Frontal cortex (tissue), 4 donors: Measurements from ENCODE around the gene SLC38A3. TPM values are rescaled to one million over a fixed set of nuclear protein-coding genes. Genes with fewer than 3 reads are reported as not detected.

Experiments used
- DNase-seq, 2 donors: peaks; one replicate each; pipeline ENCODE4 v3.0.0; 2012; ENCODE audit warnings: low spot score in 2 of 2
- FAIRE-seq: peaks from 2 replicates; lab custom pipeline; 2012; peaks lifted over from hg19 to GRCh38; lab: Jason Lieb, UNC
- total RNA-seq: library from RNA; depleted of rRNA; stranded (reverse); fragments of >200 nt; gene quantifications from one replicate; pipeline ENCODE4 v1.2.3, GENCODE V29; 2014
- donor health status: control.
- donor health status: control.
- donor health status: control.

Gene SLC38A3
- total RNA-seq, 1 donor from 2014 or later, result 2.0 TPM

DNA sequence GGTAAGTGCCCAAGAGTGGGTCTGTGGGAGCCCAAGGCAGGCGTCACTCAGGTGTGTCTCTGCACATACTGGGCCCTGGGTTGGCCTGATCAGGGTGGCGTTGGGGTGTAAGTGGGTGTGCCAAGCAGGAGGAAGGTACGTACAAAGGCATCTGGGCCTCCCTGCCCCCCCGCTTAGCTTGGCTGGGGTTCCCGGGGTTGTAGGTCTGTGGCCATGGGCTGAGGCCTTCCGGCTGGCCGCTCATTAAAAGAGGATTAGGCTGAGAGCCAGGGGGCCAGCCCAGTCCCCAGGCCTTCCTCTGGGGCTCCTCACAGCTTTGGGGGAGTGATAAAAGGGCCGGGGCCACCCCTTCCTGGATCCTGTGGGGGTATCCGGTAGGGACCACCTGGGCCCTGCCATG lies 36.7 kb upstream of the SLC38A3 start:
- FAIRE-seq (no peak), DNase-seq (no peak)

DNA sequence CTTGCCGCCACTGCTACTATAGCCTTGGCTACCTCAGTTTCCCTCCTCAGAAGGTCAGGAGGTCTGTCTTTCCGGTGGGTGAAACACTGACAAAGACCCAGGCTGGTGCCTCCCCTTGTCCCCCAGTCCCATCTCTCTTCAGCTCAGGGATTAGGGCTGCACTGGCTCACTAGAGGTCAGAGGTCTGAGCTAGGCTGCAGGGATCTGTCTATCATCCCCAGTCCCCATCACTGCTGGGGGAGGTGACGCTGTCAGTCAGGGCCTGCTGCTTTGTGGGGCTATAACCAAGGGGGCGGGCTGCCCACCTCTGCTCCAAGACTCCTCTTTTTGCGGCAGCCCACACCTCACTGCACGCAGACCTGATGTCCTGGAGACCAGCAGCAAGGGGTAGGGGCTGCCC lies 36.3 kb upstream of the SLC38A3 start:
- FAIRE-seq (no peak), DNase-seq (no peak)

DNA sequence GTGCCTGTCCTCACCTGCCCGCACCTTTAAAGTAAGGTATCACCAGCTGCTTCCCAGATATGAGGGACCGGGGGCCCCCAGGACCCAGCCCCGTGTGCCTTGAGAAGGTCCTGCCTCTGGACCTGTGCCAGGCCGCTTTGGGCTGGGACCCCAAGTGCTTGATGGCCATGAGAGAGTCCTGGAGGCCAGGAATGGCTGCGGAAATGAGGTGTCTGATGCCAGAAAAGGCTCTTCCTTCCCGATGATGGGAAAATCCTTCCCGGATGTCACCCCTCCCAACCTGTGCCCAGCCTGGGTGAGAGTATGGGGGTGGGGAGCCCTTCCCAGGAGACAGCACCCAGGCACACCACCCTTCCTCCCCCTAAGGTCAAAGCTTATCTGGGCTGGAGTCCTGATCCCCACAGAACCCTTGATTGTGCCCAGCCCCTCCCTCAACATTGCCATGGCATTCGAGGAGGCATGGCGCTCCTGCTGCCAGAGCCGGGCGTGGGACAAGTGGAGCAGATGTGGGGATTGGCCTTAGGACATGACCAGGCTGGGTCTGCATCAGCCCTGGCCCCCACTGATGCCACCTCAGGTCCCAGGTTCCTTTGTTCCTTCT lies 35.7 kb upstream of the SLC38A3 start:
- no peak for FAIRE-seq

DNA sequence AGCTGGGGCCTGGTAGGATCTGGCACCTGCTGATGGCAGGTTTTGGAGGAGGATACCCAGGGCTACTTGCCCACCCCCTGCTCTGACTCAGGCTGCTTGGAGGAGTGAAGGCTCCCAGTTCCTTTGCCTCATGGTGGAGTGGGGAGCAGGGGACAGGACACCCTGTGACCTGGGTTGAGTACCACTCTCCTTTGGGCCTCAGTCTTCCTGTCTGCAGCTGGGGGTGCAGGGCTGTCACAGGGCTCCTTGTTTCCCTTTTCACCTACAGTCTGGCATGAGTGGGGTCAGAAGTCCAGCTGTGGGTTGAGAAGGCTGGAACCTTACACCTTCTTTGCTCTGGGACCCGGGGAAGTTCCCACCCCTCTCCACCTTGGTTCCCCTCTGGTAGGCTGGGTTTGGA lies 35.2 kb upstream of the SLC38A3 start:
- FAIRE-seq (no peak), DNase-seq (no peak)

More for the DNA sequence above, 35.7 kb upstream of the SLC38A3 start:
- DNase-seq, result no peak

DNA sequence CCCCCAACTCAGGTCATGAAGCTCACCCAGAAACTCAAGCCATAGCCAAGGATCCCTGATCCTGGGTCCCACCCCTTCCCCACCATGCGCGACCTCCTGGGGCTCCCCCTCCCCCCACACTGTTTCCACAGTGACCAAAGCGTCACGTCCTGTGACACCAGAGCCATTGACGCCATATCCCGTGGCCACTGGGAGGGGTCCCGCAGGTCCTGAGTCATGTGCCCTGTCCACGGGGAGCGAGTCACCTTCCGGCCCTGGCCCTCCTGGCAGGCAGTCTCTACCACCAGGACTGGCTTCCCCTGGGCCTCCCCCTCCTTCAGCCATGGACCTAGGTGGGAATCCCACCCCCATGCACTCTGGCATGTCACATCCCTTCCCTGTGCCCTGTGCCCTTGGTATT lies 34.4 kb upstream of the SLC38A3 start:
- DNase-seq, result peak in 1 of 2 donors; percentile 44
- no peak for FAIRE-seq

DNA sequence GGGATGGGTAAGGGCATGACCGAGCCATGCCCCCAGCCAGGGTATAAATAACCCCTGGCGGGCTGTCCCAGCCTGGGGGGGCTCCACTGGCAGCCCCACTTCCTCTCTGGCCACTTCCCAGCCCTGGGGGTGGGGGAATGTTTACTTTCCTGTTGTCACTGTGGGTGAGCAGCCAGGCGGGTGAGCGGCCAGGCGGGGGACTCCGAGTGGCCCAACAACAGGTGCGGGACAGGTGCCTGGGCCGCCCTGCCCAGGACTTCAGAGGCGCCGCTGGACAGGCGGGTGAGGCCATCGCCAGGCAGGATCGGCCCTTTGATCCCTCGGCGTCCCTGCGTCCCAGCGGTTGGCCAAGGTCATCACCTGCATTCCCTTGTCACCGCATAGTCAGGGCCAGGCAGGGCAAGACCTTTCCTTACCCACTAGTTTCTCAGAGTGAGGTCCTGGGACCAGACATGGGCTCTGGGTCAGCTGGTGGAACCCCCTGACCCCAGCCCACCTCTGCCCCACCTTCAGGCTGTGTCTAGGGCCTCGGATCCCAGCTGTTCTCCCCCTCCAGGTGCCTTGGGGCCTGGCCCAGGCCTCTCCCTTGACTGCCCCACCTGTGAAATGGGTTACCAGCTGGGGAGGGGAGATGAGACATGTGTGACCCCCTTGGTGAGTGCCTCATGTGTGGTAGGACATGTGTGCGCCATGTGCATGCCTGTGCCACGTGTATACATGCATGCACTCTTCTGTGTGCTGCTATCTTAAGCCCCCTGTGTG lies 33.4 kb upstream of the SLC38A3 start:
- FAIRE-seq (no peak), DNase-seq (no peak)

DNA sequence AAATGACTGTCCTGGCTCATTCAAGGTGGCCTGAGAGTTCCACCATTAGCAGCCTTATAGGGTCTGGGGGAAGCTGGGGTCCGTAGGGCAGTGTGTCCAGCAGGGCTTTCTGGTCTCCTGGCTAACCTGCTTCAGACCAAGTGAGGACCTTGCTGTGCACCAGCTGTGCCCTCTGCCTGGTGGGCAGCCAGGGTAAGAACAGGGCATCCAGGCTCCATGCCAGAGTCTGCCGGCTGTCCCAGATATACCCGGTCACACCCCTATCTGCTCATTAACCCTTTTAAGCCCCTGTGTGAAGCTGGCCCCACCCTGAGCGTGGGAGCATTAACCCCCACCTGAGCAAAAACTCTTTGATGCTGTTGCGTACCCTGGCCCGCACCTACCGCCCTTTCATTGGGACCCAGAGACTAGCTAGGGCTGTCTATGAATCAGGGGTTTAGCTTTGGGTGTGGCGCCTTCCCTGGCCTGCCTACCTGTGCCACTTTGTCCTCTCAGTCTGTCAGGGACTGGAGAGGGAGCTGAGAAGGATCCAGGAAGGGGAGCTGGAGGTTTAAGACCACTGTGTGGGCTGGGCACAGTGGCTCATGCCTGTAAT lies 32.3 kb upstream of the SLC38A3 start:
- FAIRE-seq (no peak), DNase-seq (no peak)

DNA sequence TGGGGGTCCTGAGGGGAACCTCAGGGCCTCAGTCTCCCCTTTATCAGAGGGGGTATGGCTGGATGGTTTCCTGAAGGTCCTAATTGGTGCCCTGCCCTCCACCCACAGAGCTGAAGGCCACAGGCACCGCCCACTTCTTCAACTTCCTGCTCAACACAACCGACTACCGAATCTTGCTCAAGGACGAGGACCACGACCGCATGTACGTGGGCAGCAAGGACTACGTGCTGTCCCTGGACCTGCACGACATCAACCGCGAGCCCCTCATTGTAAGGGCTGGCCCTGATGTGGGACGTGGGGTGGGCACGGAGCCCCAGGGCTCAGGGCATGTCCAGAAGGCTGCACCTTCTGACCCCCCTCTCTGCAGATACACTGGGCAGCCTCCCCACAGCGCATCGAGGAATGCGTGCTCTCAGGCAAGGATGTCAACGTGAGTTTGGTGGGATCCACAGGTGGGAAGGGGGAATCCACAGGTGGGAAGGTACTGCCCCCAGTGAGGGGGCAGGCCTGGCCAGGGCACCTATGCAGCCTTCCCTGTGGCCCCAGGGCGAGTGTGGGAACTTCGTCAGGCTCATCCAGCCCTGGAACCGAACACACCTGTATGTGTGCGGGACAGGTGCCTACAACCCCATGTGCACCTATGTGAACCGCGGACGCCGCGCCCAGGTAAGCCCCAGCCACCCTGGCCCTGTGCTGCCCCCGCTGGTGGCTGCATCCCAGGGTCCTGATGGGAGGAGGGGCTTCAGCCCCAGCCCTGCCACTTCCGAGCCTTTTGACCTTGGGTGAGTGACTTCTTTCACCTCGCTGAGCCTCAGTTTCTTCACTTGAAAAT lies 31.2 kb upstream of the SLC38A3 start:
- DNase-seq, result no peak
- FAIRE-seq, result no peak

DNA sequence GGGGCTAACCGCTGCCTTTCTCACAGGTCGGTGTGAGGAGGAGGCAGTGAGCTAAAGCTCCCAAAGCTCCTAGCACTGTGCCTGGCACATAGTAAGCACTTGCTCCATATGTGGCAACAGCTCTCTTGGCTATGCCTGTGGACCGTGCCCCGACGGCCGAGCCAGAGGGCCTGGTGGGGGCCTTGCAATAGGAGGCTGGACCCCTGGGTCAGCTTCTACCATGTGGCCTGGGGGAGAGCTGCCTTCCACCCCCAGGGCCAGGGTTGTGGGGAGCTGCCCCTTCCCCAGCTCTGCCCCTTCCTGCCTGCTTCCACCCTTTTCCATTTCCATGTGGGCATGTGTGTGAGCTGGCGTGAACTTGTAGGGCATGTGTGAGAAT lies 30.6 kb upstream of the SLC38A3 start:
- no peak for DNase-seq
- no peak for FAIRE-seq

DNA sequence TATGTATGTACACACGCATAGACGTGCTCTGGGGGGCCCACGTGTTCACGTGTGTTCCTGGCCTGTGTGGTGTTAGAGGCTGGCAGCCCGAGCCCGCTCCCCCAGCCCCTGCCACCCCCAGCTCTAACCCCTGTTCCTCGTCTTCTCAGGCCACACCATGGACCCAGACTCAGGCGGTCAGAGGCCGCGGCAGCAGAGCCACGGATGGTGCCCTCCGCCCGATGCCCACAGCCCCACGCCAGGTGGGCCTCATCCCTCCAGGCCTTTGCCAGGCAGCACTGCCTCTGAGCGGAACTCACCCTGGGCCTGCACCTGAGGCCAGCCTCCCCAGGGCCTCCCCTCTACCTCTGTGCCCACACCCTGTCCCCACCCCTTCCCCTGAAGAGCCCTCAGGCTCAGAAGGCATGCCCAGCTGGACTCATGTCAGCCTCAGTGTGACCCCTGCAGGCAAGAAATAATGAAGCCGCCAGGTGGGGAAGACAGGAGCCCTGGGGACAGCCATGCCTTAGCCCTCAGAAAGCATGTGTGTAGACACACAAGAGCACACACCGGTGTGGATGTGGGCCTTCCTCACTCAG lies 30.0 kb upstream of the SLC38A3 start:
- FAIRE-seq (no peak), DNase-seq (no peak)

DNA sequence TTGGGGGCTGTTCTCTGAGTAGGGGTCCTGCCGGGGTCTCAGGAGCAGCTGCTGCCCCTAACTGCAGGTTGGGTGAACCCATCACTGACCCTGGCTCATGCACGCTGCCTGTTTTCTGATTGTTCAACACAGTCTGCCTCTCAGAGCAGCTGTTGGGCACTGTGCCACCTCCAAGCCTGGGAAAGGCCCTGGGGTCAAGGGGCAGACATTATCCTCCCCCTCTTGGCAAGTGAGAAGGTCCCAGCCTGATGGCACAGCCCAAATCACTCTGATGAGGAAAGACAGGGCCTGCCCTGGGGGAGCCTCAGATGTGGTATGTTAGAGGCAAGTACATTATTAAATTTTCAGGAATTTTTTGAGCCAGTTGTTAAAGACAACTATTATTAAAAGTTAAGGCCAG lies 27.7 kb upstream of the SLC38A3 start:
- FAIRE-seq, result no peak

DNA sequence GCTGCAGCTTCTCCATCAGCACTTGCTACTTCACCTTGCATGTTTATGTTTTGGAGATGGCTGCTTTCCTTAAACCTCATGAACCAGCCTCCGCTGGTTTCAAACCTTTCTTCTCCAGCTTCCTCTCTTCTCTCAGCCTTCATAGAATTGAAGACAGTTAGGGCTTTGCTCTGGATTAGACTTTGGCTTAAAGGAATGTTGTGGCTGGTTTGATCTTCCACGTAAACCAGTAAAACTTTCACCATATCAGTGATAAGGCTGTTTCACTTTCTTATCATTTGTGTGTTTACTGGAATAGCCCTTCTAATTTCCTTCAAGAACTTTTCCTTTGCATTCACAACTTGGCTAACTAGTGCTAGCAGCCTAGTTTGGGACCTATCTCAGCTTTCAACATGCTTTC lies 25.4 kb upstream of the SLC38A3 start:
- no peak for FAIRE-seq
- no peak for DNase-seq

More for the DNA sequence above, 27.7 kb upstream of the SLC38A3 start:
- DNase-seq, result no peak

DNA sequence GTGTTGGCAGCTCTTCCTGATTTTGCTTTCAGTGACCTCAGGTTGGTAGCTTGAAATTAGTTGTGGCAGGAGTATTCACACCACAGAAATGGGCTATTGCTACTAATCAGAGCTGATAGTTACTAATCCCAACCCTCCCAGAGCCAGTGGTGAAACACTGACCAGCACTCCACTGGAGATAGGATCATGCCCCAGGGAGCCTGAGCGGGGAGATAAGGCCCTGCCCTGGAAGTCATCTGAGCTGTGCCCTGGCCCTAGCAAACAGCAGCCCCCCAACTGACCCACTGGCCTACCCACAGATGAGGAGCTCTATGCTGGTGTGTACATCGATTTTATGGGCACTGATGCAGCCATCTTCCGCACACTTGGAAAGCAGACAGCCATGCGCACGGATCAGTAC lies 23.1 kb upstream of the SLC38A3 start:
- no peak for DNase-seq
- FAIRE-seq, result no peak

DNA sequence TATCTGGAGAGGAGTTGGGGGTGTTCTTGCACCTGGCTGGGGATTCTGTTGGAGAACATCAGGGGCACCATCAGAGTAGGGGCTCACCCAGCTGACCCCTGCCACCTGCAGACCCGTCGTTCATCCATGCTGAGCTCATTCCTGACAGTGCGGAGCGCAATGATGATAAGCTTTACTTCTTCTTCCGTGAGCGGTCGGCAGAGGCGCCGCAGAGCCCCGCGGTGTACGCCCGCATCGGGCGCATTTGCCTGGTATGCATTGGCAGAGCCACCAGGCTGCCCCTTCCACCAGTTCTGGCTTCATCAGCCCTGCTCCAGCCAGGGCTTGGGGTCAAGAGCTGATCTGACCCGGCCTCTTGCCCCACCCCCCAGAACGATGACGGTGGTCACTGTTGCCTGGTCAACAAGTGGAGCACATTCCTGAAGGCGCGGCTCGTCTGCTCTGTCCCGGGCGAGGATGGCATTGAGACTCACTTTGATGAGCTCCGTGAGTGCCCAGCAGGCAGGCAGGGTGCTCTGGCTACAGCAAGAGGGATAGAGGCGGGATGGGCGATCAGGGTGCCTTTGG lies 22.5 kb upstream of the SLC38A3 start:
- DNase-seq, result no peak
- FAIRE-seq, result no peak

DNA sequence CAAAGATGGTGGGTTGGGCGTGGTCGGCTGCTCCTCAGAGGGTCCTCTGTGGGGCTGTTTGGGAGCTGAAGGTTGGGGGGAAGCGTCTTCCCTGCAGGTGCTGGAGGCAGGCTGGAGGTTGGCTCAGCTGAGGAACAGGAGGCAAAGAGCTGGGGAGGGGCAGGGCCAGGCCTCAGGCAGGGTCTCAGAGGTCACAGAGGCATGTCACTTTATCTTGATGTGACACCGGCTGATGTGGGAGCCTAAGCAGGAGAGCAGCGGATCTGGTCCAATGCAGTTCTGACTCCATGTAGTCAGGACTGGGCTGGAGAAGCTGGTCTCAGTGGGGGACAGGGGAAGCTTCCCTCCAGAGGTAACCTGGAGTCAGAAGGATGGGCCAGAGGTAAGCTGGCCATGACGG lies 21.3 kb upstream of the SLC38A3 start:
- DNase-seq (no peak), FAIRE-seq (no peak)

DNA sequence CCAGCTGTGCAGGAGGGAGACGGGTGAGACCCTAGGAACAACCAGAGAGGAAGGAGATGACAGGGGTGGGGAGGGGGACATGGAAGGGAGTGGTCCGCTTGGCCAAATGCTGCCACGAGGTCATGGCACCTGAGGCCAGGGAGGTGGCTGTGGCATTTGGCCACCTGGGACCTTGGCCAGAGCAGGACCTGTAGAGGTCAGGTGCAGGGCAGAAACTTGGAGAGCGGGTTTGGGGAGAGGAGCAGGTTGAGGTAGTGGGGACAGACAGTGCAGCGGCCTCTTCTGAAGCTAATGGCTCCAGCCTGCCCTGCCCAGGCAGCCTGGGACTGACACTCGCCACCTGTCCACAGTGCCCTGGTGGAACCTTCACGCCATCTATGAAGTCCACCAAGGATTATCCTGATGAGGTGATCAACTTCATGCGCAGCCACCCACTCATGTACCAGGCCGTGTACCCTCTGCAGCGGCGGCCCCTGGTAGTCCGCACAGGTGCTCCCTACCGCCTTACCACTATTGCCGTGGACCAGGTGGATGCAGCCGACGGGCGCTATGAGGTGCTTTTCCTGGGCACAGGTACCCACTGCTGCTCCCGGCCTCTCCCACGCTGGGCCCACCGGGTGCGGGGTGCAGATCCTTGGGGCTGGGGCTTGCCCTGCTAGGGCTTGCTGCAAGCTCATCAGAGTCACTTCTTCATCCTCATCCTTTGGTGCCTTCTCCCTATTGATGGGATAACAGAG lies 20.7 kb upstream of the SLC38A3 start:
- FAIRE-seq (no peak), DNase-seq (no peak)

DNA sequence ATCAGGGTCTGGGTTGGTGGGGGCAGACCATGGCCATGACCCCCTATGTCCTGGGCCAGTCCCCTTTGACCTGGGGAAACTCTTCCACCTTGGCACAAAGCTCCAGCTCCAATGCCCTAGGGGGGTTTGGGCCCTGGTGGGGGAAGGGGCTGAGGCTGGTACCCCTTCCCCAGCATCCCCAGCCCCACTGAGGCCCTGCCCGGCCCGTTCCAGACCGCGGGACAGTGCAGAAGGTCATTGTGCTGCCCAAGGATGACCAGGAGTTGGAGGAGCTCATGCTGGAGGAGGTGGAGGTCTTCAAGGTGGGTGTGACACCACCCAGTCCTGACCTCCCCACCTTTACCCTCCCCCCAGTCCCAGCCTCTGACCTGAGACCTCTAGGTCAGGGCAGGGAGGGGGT lies 19.8 kb upstream of the SLC38A3 start:
- no peak for FAIRE-seq
- no peak for DNase-seq

DNA sequence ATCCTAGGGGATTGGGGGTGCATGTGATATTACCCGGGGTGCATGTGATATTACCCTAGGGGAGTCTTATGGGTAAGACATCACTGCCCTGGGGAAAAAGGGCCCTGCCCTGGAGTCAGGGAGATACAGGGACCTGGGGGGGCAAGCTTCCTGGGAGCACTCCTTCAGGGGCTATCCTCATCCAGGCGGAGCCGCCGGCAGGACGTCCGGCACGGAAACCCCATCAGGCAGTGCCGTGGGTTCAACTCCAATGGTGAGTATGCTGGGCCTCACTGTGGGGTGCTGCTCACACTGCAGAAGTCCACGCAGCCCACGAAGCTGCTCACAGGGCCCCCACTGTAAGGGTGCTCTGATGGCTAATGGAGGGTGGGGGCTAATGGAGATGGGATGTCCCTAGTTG lies 19.0 kb upstream of the SLC38A3 start:
- DNase-seq (no peak), FAIRE-seq (no peak)

DNA sequence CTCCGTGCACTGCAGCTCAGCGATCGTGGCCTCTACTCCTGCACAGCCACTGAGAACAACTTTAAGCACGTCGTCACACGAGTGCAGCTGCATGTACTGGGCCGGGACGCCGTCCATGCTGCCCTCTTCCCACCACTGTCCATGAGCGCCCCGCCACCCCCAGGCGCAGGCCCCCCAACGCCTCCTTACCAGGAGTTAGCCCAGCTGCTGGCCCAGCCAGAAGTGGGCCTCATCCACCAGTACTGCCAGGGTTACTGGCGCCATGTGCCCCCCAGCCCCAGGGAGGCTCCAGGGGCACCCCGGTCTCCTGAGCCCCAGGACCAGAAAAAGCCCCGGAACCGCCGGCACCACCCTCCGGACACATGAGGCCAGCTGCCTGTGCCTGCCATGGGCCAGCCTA lies 17.3 kb upstream of the SLC38A3 start:
- FAIRE-seq (no peak), DNase-seq (no peak)
